ENCODE data around the gene CHKA. TPM values are rescaled to one million over a fixed set of nuclear protein-coding genes. Genes with fewer than 3 reads are reported as not detected.

The CHKA gene
- total and polyA plus RNA-seq, 2 of the 8 experiments (the other 6 are each of a cell fraction or from before 2014, with no cell fraction given) = 61.2 to 86.6 TPM

DNA sequence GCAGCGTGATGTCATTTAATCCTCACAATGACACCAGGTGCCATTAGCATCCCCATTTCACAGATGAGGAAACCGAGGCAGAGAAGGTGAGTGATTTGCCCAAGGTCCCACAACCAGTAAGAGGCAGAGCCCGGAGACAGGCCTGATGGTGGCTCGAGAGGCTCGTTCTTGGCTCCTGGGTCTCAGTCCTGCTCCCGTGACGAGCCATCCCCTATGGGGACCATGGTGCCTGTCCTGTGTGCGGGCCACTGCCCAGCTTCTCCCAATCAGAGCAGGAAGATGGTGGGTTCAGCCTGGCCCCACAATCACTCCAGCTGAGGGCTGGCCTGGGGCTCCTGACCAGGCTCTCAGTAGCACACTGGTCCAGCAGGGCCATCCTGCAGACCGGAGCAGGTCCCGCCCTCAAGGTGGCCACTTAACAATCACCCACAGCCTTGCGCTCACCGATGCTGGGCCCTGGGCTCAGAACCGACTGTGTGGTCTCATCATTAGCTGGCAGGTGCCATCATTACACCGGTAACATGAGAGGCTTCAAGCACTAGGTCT lies 107.5 kb downstream of the CHKA start:
- H2AK5ac ChIP-seq (ENCODE audit: low read depth, low read length) = no peak overlapping the region
- DNase-seq (ENCODE audit: low read depth in 1 of 2, low spot score in 2 of 2) (no peak), FAIRE-seq (no peak)
- H2BK15ac ChIP-seq (ENCODE audit: low read length) = no peak overlapping the region
- H3K4me1 ChIP-seq (replicated peaks in 1 of 4; ENCODE audit: control insufficient read depth in 3 of 4, insufficient read depth in 4 of 4, low read length in 3 of 4) = peaks cover 0 to 17% (median 12%) of the 10 kb centered on the region in 4 experiments; a peak in 6 of 7 replicates
- H3K23ac ChIP-seq (ENCODE audit: insufficient read length) = no peak overlapping the region
- H3K27me3 ChIP-seq (replicated peaks in 1 of 4; ENCODE audit: control insufficient read depth in 3 of 4, extremely low read depth in 1 of 4, insufficient read depth in 3 of 4, low read length in 3 of 4) = no peaks in the 10 kb centered on the region
- no peaks in the 10 kb centered on the region for H3K79me1 ChIP-seq (ENCODE audit: low read depth, low read length)
- no peak overlapping the region for H3K4ac ChIP-seq (replicated peaks; ENCODE audit: insufficient read length, low read depth, low read length)
- H4K91ac ChIP-seq (replicated peaks; ENCODE audit: insufficient read length, low read length) = no peak overlapping the region
- H4K20me1 ChIP-seq (replicated peaks in 1 of 2; ENCODE audit: control insufficient read depth in 1 of 2, insufficient read depth in 2 of 2, low read length in 2 of 2) = no peaks in the 10 kb centered on the region
- no peaks in the 10 kb centered on the region for H3K36me3 ChIP-seq (ENCODE audit: control insufficient read depth in 2 of 4, insufficient read depth in 4 of 4, low read length in 3 of 4)
- H3K18ac ChIP-seq (ENCODE audit: extremely low read depth, low read length) = no peak overlapping the region
- H2AFZ ChIP-seq (ENCODE audit: low read length) = no peak overlapping the region
- no peaks in the 10 kb centered on the region for H3K79me2 ChIP-seq (ENCODE audit: control insufficient read depth in 1 of 2, insufficient read depth in 2 of 2, low read length in 2 of 2)
- no peaks in the 10 kb centered on the region for H3K23me2 ChIP-seq (ENCODE audit: low read depth, low read length)
- H3K9ac ChIP-seq (replicated peaks in 1 of 4; ENCODE audit: extremely low read depth in 1 of 4, low read depth in 3 of 4, low read length in 3 of 4) = no peak overlapping the region
- POLR2A ChIA-PET (ENCODE audit: partially characterized antibody) = interaction anchor here (1.1 to 2.8 kb wide), 3 partner anchors 17 to 29 kb away, joined by 3 to 14 read pairs (median 4); partner anchors contain the start of gene TCIRG1
- H2BK5ac ChIP-seq (ENCODE audit: low read depth, low read length) = no peak overlapping the region
- no peak overlapping the region for H2BK20ac ChIP-seq (ENCODE audit: low read length)
- H2BK120ac ChIP-seq (replicated peaks; ENCODE audit: low read depth, low read length) = no peak overlapping the region
- CTCF ChIA-PET (ENCODE audit: partially characterized antibody) = interaction anchor here (1.5 to 1.6 kb wide), 2 partner anchors 17 to 25 kb away, joined by 5 to 6 read pairs; partner anchors contain the start of gene TCIRG1
- H3K9me3 ChIP-seq (ENCODE audit: insufficient read depth in 2 of 2, low read depth in 1 of 2, low read length in 1 of 2) = no peaks in the 10 kb centered on the region
- 92% methylated on average over 14 of the region's 14 CpGs; no CpG with 5 or more reads in 1 of the 2 experiments for WGBS, 2 experiments (ENCODE audit: extremely low coverage in 1 of 2, insufficient coverage in 1 of 2, insufficient read length in 1 of 2, insufficient replicate concordance in 2 of 2, low coverage in 1 of 2, low lambda C conversion rate in 2 of 2, missing lambda C conversion rate in 1 of 2)
- H3K4me3 ChIP-seq (ENCODE audit: extremely low read depth in 1 of 4, insufficient read depth in 2 of 4, low read depth in 3 of 4, low read length in 4 of 4) = no peak overlapping the region
- TF ChIP-seq, protein P1, sequence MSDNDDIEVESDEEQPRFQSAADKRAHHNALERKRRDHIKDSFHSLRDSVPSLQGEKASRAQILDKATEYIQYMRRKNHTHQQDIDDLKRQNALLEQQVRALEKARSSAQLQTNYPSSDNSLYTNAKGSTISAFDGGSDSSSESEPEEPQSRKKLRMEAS (IDR thresholded peaks at IDR 0.05) = no peak
- TF ChIP-seq SP2 (IDR thresholded peaks at IDR 0.05; ENCODE audit: low read length) = no peak
- H2BK12ac ChIP-seq (ENCODE audit: low read depth, low read length) = no peak overlapping the region
- H3K27ac ChIP-seq (ENCODE audit: low read depth, low read length) = no peak overlapping the region
- H3K4me2 ChIP-seq (ENCODE audit: insufficient read depth in 1 of 2, low read depth in 2 of 2, low read length in 2 of 2) = no peak overlapping the region
- no peak overlapping the region for H4K5ac ChIP-seq (ENCODE audit: insufficient read length, low read depth, low read length)
- H3K14ac ChIP-seq (ENCODE audit: insufficient read length) = no peak overlapping the region
- H3K56ac ChIP-seq (replicated peaks; ENCODE audit: insufficient read length, low read depth, low read length) = no peak overlapping the region
- no peak overlapping the region; the same call in 1 of the 2 replicates for H4K8ac ChIP-seq (ENCODE audit: extremely low read depth, insufficient read depth, low read length)

Measured in H1 (cell line).